Germinal center (tissue), 1 donor: Measurements from ENCODE around the gene DIO2.

ENCODE experiments used
- DNase-seq: peaks from one replicate; pipeline ENCODE4 v3.0.0; 2012; ENCODE audit warnings: mixed read lengths, low spot score

The DIO2 gene

DNA sequence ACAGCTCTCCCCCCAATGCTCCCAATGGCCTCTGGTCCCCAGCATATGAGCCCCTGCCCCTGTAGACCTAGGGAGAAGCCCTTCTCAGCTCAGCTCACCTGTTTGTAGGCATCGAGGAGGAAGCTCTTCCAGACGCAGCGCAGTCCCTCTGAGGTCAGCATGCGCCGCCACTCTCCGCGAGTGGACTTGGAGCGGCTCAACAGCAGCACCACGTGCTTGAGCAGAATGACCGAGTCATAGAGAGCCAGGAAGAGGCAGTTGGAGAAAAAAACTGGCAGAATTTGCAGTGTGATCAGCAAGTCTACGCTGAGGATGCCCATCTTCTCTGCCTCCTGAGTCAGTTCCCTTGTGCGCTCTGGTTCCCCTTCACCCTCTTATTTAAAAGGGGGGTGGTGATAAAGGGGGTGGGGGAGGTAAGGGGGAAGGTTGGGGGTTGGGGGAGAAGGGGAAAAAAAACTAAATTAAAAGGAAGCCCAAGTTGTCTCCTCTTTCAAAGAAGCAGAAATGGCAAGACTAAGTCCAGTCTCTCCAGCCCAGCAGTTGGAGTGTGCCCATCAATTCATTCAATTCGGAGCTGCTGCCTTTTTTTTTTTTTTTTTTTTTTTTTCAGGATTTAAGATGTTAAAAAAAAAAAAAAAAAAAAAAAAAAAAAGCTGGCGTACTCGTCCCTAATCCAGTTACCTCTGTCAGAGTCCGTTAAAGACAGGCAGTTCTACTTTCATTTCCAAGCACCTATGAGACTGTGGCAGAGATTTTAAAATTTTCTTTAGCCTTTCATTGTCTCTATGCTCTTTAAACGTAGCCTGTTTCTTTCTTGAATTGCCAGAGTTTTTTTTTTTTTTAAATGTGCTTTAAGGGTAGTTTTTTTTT lies at the start of gene DIO2:
Gene DIO2 (minus strand): TSS at position 352 of the 870 bp plus-strand sequence. CDS start 32 bp downstream, at position 320.
- no peak for DNase-seq

GRCh38 chr14:80260645-80261044 lies 49.3 kb upstream of the DIO2 start:
- DNase-seq, result no peak

- no peak for DNase-seq
Observed at GRCh38 chr14:80239631-80240030, 28.3 kb upstream of the DIO2 start.

DNA sequence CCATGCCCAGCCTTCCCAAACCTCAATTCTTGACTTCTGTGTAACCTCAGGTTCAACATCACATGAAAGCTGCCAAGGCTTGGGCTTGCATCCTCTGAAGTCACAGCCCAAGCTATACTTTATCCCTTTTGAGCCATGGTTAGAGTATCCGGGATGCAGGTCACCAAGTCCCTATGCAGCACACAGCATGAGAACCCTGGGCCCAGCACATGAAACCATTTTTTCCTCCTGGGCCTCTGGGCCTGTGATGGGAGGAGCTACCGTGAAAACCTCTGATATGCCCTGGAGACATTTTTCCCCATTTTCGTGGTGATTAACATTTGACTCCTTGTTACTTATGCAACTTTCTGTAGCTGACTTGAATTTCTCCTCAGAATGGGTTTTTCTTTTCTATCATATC lies 25.8 kb upstream of the DIO2 start:
- no peak for DNase-seq

DNA sequence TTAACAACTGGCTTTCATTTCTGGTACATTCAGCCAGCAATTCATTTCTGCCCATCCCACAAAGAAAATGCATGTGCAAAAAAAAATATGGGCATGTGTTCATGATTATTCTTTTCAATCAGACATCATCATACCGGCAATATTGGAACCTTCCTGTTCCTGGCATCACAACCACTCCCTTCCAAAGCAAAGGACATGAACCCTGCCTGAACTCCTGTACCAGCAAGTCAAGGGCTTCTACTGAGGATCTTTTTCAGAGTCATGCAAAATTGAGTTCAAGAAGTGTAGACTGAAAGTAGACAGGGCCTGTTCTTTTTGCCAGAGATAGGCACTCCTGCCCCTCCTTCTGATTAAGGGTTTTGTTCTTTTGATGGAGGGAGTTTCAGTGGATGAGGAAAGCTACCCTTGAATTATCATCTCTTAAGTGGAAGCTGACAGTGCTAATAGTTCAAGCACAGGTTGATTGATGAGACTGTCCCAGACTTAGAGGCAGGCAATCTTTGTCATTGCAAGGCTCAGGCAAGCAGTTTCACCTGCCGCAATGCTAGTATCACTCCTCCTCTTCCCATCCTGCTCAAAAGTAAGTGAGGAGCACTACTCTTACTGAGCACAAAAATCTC lies 22.3 kb upstream of the DIO2 start:
- no peak for DNase-seq

- no peak for DNase-seq
Observed at GRCh38 chr14:80231702-80232101, 20.4 kb upstream of the DIO2 start.

- no peak for DNase-seq
Observed at GRCh38 chr14:80223696-80224465, 12.6 kb upstream of the DIO2 start.

GRCh38 chr14:80216818-80217217 lies 5.5 kb upstream of the DIO2 start:
- no peak for DNase-seq

DNA sequence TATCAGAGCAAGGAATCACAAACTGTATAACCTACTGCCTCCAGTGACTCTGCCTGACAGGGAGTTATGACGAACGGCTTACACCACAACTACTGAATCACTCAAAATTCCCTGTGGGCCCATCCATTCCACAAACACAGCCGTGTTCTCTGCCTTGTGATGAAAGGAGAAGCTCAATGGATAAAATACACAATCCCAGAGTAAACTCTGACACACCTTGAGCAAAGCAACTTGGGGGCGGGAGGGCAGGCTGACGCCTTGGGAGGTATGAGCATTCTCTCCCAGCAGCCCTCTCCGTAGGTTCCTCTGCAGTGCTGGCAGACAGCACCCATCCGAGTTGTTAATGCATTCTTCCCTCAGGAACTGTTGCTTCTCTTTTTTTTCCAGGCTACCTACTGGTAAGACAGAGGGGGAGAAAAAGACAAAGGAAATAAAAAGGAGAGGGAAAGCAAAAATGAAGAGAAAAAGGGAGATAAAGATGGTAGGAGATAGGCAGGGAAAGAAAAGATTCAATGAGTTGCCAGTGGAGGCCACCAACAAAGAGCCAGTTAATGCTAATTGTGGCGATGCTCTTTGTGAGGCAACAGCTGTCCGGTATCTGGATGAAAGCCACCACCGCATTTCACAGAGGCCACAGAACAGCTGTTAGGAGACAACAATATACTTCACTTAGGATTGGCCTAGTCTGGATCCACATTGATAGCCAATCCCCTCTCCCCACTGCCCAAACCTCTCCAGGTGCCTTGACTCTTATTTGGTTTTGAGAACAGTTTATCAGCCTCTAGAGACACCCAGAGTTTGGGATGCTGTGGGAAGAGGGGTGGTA lies 4.7 kb upstream of the DIO2 start:
- DNase-seq, result no peak

GRCh38 chr14:80215081-80215480 lies 3.8 kb upstream of the DIO2 start:
- no peak for DNase-seq

- peak; percentile 10 for DNase-seq
Observed at GRCh38 chr14:80213602-80214001, 2.3 kb upstream of the DIO2 start.

GRCh38 chr14:80212023-80212397 lies 706 bp upstream of the DIO2 start:
- DNase-seq, result no peak

DNA sequence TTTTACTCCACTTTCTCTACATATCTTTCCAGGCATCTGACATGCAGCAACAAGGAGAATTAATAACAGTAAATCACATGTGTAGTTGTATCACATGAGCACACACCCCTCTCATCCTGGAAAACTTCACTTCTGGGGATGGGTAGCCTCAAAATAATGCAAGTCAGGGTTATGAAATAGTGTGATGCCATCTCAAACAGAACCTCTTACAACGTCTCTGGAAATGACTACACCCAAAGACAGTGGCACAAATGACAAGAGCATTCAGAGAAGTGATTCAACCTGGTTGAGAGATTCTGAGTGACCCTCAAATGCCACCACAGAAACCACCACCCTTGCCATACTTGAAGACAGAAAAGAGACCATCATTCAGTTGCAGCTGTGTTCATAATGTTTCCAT lies 2.8 kb downstream of the DIO2 start:
- DNase-seq, result no peak

DNA sequence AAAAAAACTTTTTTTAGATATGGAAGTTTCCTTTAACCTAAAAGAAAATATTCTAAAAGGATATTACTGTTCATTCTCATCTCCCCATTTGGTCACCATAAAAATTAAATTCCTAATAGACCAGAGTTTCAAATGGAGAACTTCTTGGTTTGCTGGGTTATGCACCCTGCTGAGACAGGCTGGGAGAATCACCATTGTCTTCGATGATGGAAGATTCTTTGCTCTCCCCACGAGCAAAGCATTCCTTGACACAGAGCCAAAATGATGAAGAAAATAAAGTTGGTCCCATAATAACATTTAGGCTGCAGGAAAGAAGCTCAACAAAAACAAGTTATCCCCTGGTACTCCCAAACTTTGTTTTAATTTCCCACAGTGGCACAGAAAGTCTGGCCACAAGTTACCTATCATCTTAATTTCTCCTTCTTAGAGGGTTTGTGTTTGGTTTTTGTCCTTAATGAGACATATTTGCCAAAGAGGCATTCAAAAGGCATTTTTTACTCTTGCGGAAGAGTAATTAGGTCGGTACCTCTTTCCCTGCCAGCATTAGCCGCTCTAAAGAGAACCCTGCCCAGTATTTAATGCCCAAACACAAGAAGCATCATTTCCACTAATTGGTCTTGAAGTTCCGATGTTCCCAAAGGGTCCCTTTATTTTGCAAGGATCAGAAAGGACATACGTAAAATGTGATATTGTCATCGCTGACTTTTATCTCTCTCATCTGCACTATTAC lies 4.8 kb downstream of the DIO2 start:
- no peak for DNase-seq

GRCh38 chr14:80202888-80203562 lies 8.3 kb downstream of the DIO2 start:
- DNase-seq, result peak; percentile 13

DNA sequence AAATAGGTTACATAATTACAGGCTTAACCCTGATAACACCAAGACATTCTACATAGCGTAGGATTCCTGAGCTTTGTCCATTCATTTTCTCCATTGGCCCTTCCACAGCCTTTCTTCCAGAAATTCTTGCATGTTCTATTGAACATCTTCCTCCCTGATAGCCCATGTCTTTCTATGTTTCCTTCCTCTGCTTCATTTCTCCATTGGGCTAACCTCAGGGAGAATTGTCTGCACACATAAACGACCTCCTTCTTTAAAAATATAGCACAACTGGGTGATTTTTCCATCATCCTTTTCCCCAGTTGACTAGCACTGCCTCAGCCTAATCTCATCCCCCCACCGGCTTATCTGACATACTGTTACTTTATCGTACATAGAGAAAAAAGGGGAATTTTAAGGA lies 11.2 kb downstream of the DIO2 start:
- no peak for DNase-seq

- no peak for DNase-seq
Observed at GRCh38 chr14:80188571-80188970, 22.7 kb downstream of the DIO2 start.

DNA sequence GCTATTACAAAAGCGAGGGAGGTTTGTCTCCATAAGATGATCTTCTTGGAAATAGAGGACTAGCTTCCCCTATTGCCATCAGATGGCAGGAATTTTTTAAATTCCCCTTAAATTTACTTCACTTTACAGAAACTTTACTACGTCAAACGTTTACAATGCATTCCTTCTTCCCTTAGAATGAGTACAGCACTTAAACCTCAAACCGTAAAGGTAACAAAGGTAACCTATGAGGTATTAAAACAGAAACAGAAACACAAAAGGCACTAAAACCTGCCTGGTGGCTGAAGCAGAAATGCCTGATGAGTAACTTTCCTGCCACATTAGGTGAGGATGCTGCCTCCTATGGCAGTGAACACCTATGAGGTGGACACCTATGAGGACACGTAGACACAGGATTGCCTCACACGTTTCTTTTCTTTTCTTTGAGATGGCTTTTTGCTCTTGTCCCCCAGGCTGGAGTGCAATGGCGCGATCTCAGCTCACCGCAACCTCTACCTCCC lies 25.0 kb downstream of the DIO2 start:
- no peak for DNase-seq

DNA sequence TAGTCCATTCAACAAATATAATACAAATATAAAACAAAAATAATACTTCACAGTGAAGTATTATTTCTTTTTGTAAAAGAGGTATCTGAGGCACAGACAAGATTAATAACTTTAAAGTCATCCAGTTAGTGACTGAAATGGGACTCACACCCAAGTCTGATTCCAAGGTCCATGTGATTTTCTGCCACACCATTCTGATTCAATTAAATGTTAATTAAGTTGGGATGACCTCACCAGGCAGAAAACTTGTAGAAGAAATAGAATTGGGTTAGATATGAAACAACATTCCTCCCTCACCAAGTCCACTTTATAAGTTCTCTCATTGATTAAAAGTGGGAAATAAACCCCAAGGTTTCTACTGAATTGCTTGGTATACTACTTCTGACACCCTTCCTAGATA lies 34.4 kb downstream of the DIO2 start:
- no peak for DNase-seq

GRCh38 chr14:80172375-80173051 lies 38.8 kb downstream of the DIO2 start:
- DNase-seq, result no peak
